GM19438 (cell line): ENCODE results near the gene RNF145.
A peak's percentile ranks its signal among the peaks of the same experiment; 100 is the strongest.
"Not testable (repeated sequence)": the region's sequence is repeated elsewhere in the genome, so short reads cannot be mapped to it uniquely, and the experiment has no call there.

Experiments
- ATAC-seq: cut with Tn5 transposase; IDR thresholded peaks from one replicate; pipeline ENCODE4 v1.9.1; 2021; ENCODE audit warnings: low read depth; ENCODE audit not compliant: unreplicated experiment

The RNF145 gene, protein sequence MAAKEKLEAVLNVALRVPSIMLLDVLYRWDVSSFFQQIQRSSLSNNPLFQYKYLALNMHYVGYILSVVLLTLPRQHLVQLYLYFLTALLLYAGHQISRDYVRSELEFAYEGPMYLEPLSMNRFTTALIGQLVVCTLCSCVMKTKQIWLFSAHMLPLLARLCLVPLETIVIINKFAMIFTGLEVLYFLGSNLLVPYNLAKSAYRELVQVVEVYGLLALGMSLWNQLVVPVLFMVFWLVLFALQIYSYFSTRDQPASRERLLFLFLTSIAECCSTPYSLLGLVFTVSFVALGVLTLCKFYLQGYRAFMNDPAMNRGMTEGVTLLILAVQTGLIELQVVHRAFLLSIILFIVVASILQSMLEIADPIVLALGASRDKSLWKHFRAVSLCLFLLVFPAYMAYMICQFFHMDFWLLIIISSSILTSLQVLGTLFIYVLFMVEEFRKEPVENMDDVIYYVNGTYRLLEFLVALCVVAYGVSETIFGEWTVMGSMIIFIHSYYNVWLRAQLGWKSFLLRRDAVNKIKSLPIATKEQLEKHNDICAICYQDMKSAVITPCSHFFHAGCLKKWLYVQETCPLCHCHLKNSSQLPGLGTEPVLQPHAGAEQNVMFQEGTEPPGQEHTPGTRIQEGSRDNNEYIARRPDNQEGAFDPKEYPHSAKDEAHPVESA

DNA sequence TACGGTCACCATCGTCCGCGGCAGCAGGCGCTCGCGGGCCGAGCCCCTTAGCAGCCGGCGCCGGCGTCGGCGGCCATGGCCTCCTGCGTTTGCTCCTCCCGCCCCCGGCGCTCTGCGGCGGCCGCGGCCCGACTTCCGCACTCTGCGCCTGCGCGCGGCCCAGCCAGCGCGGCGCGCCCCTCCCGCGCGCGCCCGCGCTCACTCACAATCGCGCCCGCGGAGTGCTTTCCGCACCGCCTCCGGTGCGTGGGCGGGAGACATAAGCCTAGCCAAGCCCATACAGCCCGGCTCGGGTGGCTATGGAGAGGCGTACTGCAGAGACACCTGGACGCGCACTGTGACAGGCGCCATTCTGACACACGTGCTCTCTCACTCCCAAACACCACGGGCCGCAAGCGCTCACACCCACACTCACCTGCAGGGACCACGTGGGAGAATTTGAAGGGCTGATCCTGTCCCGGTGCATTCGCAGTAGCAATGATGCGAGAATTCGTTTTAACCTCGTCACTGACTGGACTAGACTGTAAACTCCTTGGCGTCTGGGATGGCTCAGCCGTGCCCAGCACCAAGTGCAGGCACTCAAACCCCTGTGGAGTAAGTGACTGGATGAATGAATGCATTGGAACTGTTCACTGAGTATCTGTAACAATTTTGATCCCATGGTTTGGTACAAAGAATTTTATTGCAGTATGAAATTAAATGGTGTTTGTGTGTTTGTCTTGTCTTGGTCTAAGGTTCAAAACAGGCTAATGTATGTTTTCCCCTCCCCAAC, at the start of gene RNF145:
Gene RNF145, minus strand, starts transcription at position 116 of the 772 bp plus-strand sequence. CDS start 5,936 bp downstream, outside the sequence.
- peak; percentile 60 for ATAC-seq

DNA sequence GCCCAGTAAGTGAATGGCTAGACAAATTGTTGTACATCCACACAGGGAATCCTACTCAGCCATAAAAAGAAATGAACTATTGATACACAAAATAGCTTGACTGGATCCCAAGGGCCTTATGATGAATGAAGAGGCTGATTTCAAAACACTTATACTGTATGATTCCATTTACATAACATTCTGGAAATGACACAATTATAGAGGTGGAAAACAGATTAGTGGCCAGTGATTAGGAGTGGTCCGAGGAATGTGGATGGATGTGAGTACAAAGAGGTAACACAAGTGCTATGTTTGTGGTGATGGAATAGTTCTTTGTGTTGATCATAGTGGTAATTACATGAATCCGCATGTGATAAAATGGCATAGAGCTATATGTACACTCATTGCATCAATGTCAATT, 49.0 kb upstream of the RNF145 start:
- no peak for ATAC-seq

GRCh38 chr5:159257629-159258283, 48.4 kb upstream of the RNF145 start:
- ATAC-seq = no peak

- no peak for ATAC-seq
Measured at GRCh38 chr5:159257007-159257406, 47.7 kb upstream of the RNF145 start.

- no peak for ATAC-seq
Measured at GRCh38 chr5:159252195-159252594, 42.8 kb upstream of the RNF145 start.

- ATAC-seq = no peak
Measured at GRCh38 chr5:159249158-159249557, 39.8 kb upstream of the RNF145 start.

DNA sequence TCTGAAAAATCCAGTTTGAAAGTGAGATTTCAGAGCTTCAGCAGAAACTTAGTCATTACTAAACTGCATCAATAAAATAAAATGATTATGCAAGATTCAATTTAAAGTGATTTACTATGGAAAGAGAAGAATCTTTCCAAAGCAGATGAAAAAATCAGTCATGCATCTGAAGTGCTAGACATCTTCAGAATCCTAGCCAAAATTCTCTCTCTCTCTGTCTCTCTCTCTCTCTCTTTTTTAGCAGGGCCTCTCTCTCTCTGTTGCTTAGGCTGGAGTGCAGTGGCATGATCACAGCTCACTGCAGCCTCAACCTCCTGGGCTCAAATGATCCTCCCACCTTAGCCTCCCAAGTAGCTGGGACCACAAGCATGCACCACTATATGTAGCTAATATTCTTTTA, 35.5 kb upstream of the RNF145 start:
- ATAC-seq = no peak

DNA sequence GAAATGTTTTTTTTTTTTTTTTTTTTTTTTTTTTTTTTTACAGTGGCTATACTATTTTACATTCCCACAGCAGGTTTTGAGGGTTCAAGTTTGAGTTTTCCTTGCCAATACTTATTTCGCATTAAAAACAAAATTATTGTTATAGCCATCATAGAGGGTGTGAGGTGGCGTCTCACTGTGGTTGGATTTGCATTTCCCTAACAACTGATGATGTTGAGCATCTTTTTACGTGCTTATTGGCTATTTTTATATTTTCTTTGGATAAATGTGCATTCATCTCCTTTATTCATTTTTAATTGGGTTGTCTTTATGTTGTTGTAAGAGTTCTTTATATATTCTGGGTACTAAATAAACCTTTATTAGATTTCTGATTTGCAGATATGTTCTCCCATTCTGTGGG, 34.8 kb upstream of the RNF145 start:
- no peak for ATAC-seq

DNA sequence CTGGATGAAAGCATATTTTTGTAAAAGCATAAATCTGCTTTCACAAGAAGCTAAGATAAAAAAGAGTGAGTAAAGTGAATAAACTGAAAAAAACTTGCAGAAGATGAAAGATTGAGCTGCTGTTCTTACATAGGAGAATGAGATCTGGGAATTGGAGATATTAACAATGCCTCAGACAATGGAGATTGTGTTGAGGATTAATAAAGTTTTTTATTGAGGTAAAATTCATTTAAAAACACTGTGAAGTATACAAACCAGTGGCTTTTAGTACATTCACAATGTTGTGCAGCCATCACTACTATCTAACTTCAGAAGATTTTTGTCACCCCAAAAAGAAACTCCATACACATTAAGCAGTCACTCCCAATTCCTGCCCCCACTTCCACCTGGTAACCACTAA, 34.0 kb upstream of the RNF145 start:
- ATAC-seq = no peak

DNA sequence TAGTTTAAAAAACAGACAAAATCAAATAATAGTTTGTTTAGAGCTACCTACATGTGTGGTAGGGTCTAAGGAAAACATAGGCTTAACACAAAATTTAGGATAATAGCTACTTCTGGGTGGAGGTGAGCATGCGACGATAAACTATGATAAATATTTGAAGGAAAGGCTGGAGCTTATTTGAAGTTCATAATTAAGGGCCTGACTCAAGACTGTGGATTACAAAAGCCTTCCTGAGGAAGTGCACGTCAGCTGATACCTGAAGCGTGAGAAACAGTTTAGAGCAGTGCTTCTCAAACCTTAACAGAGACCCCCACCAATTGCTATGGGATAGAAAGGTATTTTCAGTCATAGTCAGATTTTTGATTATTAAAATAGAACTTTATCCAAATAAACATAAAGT, 33.3 kb upstream of the RNF145 start:
- no peak for ATAC-seq

DNA sequence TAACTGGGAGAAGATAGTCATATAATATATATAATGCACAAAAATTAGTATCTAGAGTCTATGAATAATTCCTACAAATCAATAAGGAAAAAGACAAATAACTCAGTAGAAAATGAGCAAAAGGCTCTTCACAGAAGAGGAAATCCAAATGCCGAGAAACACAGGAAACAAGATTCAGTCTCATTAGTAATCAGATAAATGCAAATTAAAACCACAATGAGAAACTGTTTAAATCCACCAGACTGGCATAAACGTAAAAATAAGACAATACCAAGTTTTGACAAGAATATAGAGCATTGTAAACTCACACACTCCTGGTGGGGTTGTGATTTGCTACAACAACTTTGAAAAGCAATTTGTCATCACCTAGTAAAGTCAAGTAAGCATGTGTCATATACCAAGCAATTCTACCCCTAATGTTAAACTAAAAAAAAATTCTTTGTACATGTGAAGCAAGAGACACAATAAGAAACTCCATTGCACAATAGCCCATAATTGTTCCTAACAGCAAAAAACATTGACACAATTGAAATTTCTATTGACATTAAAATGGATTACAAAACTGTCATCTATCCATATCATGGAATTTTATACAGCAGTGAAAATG, 32.7 kb upstream of the RNF145 start:
- no peak for ATAC-seq

GRCh38 chr5:159240301-159240870, 31.0 kb upstream of the RNF145 start:
- ATAC-seq = no peak

DNA sequence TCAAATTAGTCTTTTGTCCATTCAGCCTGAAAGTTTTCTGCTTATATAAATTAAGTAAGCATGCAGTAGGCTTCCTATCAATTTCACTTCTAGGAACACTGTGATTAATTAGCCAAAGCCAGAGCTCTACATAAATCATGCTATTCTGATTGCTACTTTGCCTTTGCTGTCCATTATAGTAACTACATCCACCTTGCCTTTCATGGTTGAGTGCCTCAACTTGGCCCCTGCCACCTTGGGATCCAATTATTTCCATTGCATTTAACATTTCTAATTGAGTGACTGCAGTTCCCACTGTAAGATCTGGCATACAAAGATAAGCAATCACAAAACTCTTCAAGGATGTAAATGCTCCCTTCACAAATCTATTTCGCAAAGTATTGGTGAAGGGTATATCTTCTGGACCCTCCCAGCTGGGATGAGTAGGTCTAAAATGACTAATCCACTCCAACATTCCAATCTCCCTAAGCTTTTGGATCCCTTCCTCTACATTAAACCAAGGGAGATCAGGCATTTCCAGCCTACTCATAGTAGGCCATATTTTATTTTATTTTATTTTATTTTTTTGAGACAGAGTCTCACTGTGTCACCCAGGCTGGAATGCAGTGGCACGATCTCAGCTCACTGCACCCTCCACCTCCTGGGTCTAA, 26.6 kb upstream of the RNF145 start:
- ATAC-seq = not testable (repeated sequence)

- no peak for ATAC-seq
Measured at GRCh38 chr5:159231167-159231566, 21.8 kb upstream of the RNF145 start.

GRCh38 chr5:159230657-159231056, 21.3 kb upstream of the RNF145 start:
- no peak for ATAC-seq

- ATAC-seq = not testable (repeated sequence)
Measured at GRCh38 chr5:159228097-159228496, 18.7 kb upstream of the RNF145 start.

DNA sequence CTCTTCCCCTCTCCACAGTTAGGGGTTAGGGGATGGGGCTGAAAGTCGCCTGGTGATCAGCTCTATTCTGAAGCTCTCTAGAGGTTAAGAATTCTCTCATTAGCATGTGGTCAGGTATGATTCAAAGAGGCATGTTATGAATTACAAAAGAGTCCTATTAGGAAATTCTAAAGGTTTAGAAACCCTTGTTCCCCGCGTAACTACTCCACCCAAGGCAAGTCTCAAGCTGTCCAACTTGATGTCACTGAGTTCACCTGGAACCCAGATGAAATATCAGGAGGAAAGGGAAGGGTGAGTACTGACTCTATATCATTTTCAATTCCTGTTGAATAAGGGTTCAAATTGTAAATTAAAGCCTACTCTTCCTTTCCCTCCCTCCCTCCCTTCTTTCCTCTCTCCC, 18.1 kb upstream of the RNF145 start:
- ATAC-seq = no peak

- no peak for ATAC-seq
Measured at GRCh38 chr5:159226451-159226850, 17.1 kb upstream of the RNF145 start.

DNA sequence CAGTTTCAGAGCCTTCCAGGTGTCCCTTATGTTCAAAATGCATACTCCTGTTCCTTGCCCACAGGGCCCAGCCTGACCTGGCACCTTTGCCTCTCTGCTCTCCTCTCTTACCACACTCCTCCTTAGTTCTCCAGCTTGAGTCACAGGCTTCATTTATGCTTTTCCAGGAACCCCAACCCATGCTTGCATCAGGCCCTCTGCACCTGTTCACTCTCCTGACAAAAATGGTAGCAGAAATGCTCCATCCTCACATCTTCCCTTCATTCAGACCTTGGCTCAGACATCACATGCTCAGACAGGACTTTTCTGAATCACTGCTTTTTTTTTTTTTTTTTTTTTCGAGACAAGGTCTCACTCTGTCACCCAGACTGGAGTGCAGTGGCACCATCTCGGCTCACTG, 15.1 kb upstream of the RNF145 start:
- no peak for ATAC-seq

DNA sequence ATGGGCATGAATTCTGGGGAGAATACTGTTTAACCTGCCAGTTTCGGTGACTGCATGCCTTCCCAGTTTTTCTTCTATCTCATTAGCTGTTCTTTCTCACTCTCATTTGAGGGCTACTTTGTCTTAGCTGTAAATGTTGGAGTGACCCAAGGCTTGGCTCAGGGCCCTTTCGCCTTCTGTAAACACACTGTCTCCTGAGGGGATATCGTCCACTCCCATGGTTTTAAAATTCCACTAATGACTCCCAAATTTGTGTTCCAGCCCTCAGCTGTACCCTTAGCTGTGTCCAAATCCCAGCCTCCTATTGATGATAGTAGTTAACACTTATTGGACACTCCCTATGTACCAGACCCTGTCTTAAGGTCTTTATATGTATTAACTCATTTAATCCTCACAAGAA, 14.1 kb upstream of the RNF145 start:
- no peak for ATAC-seq
